ENCODE measurements around the gene SATB2.

GRCh38 chr2:199315299-199316179 lies 142.2 kb downstream of the SATB2 start:
- no peak for TF ChIP-seq POLR2A (IDR thresholded peaks at IDR 0.05)
- no peak for TF ChIP-seq CTCF (IDR thresholded peaks at IDR 0.05 in 8 of 11, conservative IDR thresholded peaks at IDR 0.05 in 3 of 11)

Measured in spleen (tissue), 7 donors.